ENCODE results near the gene PXT1.
"Not testable (repeated sequence)": the region's sequence is repeated elsewhere in the genome, so short reads cannot be mapped to it uniquely, and the experiment has no call there.

Gene PXT1

GRCh38 chr6:36443471-36444428, 1.1 kb upstream of the PXT1 start:
- DNase-seq = peak; percentile 37 to 50

DNA sequence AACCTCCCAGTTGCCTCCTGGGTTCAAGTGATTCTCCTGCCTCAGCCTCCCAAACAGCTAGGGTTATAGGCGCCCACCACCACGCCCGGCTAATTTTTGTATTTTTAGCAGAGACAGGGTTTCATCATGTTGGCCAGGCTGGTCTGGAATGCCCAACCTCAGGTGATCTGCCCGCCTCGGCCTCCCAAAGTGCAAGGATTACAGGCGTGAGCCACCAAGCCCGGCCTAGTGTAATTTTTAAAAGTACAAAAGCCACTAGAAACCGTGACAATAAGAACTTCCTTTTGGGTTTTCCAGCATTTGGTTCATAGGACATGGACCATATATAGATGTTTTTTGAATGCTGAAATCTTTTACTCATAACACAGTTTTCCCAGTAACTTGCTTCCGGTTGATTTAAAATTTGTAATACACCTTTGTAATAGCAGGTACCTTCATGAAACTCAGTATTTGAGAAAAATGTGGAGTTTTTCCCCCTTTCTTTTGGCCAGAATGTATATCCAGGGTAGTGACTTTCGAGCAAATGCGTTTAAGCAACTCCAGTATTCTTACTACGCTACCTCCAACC, 467 bp downstream of the PXT1 start:
- DNase-seq = no peak

- DNase-seq = peak; percentile 90 to 93
These were observed 1.3 kb downstream of the PXT1 start for GRCh38 chr6:36441307-36441894.

GRCh38 chr6:36436466-36436865, 6.2 kb downstream of the PXT1 start:
- DNase-seq = no peak

- DNase-seq = no peak
These were observed 10.4 kb downstream of the PXT1 start for GRCh38 chr6:36432151-36432671.

DNA sequence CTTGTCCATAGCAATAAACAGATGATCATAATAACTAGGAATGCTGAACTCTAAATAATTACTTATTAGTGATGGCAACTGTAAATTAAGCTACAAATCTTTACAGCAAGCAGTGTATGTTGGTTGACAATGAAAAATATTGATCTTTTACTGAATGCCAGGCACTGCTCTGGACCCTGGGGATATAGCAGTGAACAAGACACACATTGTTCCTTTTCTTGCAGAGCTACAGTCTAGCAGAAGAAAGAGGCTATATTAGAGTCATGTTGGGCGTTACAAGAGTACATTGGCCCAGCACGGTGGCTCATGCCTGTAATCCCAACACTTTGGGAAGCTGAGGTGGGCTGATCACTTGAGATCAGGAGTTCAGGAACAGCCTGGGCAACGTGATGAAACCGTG, 11.5 kb downstream of the PXT1 start:
- no peak for DNase-seq

DNA sequence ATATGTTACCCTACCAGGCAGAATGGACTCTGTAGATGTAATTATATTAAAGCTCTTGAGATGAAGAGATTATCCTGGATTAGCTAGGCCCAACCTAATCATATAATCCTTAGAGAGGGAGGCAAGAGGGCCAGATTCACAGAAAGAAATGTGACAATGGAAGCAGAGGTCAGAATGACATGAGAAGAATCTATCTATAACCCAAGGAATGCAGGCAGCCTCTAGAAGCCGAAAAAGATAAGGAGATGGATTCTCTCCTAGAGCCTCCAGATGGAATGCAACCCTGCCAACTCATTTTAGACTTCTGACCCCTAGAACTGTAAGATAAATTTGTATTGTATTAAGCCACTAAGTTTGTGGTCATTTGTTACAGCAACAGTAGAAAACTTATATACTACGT, 12.3 kb downstream of the PXT1 start:
- DNase-seq = no peak

DNA sequence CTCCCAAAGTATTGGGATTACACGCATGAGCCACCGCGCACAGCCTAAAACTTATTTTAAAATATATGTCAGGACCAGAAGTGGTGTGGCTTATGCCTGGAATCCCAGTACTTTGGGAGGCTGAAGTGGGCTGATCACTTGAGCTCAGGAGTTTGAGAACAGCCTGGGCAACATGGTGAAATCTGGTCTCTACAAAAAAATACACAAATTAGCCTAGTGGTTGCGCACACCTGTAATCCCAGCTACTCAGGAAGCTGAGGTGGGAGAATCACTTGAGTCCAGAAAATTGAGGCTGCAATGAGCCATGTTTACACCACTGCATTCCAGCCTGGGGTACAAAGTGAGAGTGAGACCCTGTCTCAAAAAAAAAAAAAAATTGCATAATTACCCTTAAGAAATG, 13.7 kb downstream of the PXT1 start:
- DNase-seq = no peak

DNA sequence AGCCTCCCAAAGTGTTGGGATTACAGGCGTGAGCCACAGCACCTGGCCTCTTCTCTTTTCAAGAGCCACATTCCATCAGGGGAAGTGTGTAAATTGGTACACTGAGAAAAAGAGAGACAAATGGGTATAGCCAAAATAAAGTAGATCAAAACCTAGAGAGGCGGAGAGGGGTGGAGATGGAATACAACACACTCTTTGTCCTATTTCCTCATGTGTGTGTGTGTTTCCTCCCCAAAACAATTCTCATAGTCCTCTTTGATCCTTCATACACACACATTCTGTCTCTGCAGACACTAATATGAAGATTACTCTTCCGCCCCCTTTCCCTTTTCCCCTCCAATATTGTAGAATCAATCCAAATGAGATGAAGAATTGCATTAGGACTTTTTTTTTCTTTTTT, 16.0 kb downstream of the PXT1 start:
- no peak for DNase-seq

DNA sequence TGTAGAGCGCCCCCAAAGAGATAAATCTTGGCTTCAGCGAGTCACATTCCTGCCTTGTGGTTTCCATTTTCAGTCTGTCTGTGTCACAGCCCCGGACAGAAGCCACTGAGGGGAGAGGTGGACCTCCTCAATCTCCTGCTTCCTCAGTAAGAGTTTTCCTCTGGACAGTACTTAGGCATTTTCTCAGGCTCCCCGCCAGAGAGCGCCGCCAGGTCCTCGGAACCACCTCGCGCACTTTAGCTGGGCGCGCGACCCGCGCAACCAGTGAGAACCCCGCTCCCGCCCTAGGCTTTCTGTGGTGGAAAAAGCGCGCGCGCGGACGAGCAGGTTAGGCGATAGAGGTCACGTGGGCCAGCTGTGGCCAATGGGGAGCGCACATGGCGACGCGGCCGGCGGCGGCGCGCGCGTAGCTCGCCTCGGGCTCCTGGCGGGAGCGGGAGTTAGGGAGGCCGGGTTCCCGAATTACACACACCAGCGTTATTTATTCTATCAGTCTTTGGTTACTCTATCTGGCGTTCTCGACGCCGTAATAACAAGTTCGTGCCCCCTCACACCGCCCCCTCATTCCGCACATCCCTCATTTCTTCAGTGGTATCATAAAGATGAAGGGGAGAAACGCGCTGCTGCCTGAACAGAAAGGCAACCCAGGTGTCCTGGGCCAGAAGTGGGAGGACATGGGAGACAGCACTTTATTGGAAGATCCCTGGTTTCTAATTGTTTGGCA, 19.4 kb downstream of the PXT1 start:
- DNase-seq = peak; percentile 96 to 98

DNA sequence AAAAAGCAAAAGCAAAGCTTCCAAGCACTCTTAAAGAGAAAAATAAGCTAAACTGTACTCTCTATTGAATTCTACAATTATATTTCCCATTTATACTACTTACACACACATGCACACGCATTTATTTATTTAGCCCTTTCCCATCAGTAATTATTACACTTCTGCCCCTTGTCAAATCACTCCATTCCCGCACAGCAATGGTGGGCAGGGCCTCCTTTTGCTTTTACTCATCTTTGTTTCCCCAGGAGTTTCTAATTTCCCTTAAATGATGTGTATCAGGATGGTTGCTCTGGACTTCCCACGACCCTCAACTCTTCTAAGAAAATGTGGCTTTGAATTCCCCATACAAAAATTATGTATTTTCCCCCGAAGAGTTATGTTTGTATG, 19.9 kb downstream of the PXT1 start:
- DNase-seq = no peak

DNA sequence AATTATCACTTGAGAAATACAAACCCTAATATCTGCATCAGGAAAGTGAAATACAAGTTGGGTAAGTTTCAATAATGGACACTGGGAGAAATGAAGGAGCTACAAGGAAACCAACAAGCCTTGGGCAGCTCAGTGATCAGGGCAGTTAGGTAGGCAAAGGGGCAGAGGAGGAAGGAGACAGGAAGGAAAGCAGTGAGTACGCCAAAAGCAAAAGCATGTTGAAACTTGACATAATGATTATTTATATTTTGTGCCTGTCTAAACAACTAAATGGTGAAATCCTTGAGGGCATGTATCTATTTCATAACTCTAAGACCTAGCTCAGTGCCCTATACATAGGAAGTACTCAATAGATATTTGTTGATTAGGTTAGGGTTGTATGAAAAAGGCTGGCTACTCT, 23.3 kb downstream of the PXT1 start:
- no peak for DNase-seq

DNA sequence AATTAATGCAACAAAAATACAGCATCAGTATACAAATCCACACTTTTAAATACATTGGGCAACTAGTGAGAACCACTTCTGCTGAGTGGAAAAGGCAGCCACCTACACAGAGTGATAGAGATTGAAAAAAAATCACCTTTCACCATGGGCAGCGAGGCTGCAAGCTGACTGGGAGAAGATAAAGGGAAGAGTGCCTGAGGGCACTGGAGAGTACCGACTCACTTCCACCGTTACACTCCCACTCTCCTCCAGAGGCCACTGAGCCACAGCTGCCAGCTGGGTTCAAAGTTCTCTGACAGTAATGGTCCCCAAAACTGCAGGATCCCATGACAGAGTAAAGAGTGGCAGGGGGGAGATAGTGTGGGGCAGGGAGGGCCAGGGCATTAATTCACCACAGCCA, 24.1 kb downstream of the PXT1 start:
- no peak for DNase-seq

- no peak for DNase-seq
These were observed 28.2 kb downstream of the PXT1 start for GRCh38 chr6:36414481-36414880.

DNA sequence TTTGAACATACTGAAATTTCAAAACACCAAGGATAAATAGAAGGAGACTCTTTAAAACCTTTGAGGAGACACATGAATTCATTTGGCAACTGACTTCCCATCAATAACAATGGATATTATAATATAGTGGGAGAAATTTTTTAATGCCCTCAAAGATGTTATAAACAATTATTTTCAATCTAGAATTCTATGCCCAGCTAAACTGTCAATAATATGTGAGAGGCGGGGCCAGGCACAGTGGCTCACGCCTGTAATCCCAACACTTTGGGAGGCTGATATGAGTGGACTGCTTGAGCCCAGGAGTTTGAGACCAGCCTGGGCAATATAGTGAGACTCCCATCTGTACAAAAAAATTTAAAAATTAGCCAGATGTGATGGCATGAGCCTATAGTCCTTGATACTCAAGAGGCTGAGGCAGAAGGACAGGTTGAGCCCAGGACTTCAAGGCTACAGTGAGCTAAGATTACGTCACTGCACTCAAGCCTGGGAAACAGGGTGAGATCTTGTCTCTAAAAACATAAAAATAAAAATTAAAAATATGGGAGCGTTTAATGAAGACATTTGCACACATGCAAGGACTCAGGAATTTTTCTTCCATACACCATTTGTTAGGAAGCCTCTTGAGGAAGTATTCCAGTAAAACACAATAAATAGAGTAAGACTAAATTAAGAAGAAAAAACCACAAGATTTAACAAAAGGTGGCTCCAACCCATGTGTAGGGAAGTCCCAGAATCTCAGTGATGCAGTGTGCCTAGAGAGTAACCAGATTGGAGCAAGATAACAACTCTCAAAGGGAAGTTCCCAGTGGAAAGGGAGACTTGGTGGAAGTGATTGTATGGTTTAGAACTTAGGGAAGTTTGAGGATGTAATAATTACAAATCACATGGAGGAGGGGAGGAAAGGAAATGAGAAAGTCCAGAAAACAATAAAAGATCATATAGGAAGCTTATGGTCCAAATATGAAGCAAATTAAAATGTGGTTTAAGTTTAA, 28.9 kb downstream of the PXT1 start:
- DNase-seq = no peak

DNA sequence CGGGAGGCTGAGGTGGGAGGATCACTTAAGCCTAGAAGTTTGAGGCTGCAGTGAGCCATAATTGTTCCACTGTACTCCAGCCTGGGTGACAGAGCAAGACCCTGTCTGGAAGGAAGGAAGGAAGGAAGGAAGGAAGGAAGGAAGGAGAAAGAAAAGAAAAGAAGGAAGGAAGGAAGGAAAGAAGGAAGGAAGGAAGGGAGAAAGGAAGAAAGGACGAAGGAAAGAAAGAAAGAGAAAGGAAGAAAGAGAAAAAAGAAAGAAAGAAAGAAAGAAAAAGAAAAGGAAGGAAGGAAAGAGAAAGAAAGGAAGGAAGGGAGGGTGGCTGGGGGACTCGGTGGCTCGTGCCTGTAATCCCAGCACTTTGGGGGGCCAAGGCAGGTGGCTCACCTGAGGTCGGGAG, 32.9 kb downstream of the PXT1 start:
- DNase-seq = not testable (repeated sequence)

- DNase-seq = no peak
These were observed 38.5 kb downstream of the PXT1 start for GRCh38 chr6:36404164-36404563.

DNA sequence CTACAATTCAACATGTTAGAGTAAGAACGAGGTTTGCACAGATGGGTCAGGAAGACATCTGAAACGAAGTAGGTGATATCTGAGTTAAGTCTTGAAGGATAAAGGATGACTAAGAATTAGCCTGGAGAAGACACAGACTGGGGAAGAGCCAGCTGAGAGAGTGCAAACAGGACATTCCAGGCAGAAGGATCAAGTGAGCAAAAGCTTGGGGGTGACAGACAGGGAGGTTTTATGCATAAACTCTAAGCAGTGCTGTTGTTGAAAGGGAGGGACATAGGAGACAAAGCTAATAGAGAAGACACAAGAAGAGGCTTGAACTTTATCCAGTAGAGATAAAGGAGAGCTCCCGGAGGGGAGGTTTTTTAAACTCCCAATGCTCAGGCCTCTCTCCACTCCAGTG, 40.2 kb downstream of the PXT1 start:
- DNase-seq = no peak

- no peak for DNase-seq
These were observed 42.7 kb downstream of the PXT1 start for GRCh38 chr6:36399970-36400369.

DNA sequence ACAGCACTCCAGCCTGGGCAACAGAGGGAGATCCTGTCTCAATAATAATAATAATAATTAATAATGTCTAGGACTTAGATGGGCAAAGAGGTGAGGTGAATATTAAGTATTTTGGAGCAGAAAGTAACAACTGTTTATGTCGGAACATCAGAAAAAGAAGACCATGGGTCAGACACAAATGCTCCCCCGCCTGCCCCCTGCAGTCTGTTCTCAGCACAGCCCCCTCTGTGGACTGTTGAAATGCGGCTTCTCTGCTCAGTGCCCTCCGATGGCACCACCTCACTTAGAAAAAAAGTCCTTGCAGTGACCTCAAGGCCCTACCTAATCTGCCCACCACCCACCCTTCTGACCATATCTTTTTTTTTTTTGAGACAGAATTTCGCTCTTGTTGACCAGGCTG, 50.0 kb downstream of the PXT1 start:
- no peak for DNase-seq

DNA sequence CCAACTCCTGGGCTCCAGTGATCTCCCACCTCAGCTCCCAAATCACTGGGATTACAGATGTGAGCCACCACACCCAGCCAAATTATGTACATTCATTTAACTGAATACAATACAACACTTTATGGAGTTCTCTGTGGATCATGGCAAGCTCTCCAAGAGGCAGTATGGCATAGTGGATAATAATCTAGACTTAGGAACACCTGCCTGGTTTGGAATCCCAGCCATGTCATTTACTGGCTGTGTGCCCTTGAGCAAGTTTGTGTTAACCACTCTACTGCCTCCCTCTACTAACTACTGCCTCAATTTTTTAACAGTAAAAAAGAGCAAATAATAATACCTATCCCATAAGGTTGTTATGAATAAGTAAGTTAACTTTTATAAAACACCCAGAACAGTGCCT, 53.3 kb downstream of the PXT1 start:
- no peak for DNase-seq
